GM19239 (cell line): ENCODE measurements around the gene MCHR2.
A peak's percentile ranks its signal among the peaks of the same experiment; 100 is the strongest.
"Not testable (repeated sequence)": the region's sequence is repeated elsewhere in the genome, so short reads cannot be mapped to it uniquely, and the experiment has no call there.

Experiments
- DNase-seq: peaks from one replicate; pipeline ENCODE4 v3.0.0; 2011; ENCODE audit warnings: low spot score; ENCODE audit not compliant: insufficient read length
- FAIRE-seq: peaks from 2 replicates; lab custom pipeline; 2011; peaks lifted over from hg19 to GRCh38; lab: Jason Lieb, UNC

MCHR2 gene

DNA sequence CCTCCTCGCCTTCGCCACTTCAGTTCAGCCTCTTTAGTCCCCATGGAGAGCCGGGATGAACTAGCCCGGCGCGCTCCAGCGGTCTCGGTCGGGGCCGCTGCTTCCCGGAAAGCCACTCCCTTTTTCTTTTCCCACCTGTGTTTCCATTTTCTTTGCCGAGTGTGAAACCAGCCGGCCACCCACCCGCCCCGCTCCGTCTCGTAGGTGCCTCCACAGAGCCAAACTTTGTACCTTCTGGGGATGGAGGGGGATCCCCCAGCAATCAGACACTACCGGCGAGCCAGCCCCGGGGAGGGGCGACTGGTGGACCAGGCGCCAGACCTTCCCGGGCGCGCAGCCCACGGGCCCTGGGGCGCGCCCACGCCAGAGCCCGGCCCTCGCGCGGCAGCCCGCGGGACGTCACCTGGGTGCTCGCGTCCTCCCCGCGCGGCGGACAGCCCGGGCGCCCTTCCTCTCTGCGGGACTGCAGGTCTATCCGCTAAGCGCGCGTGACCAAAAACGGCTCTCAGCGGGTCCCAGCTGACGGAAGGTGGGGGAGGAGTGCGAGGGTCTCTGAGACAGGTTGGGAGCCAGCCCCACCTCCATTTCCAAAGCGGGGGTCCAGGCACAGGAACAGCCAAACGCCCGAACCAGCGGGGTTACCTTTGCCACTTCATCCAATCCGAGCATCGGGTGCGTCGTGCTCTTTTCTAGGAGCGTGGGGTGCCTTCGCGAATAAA lies at the start of gene MCHR2:
MCHR2 (minus strand) TSS at position 691 of the 719 bp plus-strand sequence. CDS start 38,076 bp downstream, outside the sequence.
- no peak for FAIRE-seq
- no peak for DNase-seq

GRCh38 chr6:100038546-100038945 lies 44.5 kb upstream of the MCHR2 start:
- FAIRE-seq = not testable (repeated sequence)

DNA sequence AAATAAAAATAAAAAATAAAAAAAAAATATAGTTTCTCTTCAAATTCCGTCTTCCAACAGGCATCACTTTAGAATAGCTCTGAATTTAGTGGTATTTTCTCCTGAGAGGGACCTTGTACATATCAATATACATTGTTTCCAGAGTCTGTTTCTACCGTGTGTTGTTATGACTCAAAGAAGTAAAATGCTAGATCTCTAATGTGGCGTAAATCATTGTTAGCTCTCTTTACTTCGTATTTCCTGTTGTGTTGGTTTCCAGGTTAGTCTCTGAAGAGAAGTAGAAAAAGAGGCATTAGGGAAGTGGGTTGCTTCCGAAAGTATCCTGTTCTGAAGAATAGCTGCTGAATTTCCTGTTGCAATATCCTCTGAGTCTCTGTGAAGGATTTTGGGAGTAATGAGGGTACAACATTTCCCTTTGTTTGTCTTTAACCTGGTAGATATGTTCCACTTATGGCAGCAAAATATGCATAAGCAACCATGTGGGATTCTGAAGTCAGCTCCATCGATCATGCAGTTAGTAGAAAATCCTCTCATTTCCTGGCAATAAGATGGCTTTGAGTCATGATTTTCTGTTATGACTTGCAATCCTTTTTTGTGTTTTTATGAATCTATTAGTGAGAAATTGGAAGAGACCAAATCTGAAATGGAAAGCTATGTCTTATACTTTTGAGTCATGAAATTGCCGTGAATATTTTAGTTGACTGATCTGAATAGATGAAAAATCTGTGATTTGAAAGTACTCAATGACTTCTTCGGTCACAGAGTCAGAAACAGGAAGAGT lies 42.0 kb upstream of the MCHR2 start:
- DNase-seq (no peak), FAIRE-seq (peak; percentile 35)

More at GRCh38 chr6:100038546-100038945, 44.5 kb upstream of the MCHR2 start:
- DNase-seq = not testable (repeated sequence)

- FAIRE-seq (no peak), DNase-seq (no peak)
Measured at GRCh38 chr6:100023798-100024197, 29.8 kb upstream of the MCHR2 start.

DNA sequence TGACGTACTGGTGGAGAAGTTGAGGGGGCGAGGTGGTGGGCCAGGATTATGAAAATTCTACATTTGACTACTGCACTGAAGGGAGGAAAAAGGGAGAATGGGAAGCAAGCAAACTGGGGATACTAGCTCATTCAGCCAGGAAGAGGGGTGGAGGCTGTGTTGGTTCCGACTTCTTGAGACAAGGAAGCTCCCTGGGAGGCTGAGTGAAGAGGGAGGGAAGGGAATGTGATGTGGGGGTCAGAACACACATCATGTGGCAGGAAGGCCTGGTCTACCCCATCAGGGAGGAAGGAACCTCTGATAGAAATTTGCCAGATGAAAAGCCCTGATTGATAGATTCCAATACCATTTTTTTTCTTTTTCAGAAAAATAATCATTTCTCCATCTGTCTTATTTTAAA lies 28.8 kb upstream of the MCHR2 start:
- no peak for FAIRE-seq
- DNase-seq = no peak

DNA sequence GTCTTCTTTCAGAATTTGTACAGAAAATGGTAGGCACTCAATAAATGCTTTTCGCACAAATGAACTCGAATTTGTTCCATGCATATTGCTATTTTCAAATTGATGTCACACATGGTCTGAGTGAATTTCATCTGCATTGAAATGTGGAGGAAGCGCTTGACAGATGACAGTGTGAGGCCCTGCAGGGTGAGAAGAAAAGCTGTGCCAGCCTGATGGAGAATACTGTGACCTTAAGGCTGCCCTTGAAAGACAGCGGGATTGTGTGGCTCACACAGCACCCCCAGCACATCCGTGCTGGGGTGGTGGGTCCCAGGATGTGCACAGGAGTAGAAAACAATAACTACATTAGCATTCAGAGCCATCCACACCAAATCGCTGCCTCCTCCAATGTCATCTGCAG lies 14.8 kb upstream of the MCHR2 start:
- FAIRE-seq (no peak), DNase-seq (no peak)

DNA sequence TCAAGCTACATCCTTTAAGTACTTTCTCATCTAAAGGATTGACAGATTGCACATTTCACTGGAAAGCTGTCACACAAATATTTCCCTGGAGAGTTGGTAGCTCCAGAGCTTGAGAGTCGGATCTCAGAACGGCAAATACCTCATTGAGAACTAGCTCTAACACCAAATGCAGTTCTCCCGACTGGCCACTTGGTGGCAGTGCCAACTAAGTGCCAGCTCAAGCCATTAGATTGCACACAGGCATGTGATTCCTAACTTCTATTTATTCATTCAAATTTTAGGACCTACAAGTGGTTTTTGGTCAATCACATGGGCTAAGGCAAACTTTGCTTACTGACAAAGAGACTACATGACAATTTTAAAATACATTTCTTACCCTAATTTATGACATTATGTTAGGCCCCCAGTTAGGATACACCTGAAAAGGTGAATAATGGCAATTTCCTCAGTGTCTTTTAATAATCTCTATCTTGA lies 7.9 kb upstream of the MCHR2 start:
- peak; percentile 83 for FAIRE-seq
- DNase-seq = peak; percentile 44

GRCh38 chr6:99997141-99997540 lies 3.1 kb upstream of the MCHR2 start:
- FAIRE-seq (no peak), DNase-seq (no peak)

GRCh38 chr6:99995916-99996315 lies 1.9 kb upstream of the MCHR2 start:
- FAIRE-seq (no peak), DNase-seq (no peak)

- DNase-seq = no peak
- FAIRE-seq = no peak
Measured at GRCh38 chr6:99993146-99993532, 884 bp downstream of the MCHR2 start.

DNA sequence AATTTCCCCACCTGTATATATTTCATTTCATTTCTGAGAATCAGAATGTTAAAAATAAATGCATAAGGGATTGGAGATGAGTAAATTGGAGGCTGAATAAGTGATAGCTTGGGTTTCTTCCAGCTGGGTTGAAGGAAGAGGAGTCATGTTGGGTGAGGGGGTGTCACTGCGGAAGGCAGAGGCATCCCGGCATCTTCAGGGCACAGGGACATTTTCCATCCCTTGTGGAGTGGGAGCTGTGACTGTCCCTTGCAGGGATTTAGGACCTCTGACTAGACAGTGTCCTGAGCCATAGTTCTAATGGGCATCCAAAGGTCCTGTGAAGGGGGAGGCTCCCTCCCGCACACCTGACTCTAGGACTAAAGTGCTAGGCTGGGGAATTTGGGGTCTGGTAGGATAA lies 2.1 kb downstream of the MCHR2 start:
- no peak for DNase-seq
- no peak for FAIRE-seq

- FAIRE-seq (no peak), DNase-seq (no peak)
Measured at GRCh38 chr6:99980741-99981140, 13.3 kb downstream of the MCHR2 start.

DNA sequence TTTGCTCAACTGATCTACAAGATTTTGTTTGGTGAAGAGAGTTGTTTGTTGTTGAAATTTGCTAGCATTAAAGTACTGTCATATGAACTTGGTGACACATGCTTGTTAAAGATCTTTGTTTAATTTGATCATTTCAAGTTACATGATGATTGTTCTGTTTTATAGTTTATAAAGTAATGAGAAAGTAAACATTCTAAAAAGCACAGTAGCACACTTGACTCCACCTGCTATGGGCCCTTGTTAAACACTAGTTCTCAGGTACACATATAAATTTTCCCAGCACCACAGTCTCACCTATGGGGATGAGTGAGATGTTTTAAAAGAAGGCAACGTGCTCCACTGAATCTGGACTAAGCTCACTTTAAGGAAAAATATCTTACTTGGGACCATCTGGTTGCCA lies 14.1 kb downstream of the MCHR2 start:
- no peak for FAIRE-seq

DNA sequence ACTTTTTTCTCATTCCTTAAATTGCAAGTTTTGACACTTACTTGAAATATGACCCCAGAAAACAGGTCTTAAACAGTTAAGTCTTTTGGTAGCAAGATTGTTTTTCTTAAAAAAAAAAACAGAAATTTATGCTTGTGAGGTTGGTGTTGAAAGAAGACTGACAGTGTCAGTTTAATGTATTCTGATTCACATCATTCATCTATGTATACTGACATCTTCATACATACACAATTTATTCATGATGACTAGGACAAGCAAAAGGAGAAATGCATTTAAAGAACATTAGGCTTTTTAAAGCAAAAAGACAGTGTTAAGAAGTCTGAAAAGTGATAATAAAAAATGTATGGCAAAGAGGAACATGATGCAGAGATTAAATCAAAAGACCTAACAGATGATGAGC lies 27.0 kb downstream of the MCHR2 start:
- FAIRE-seq = no peak

More for the DNA sequence above, 14.1 kb downstream of the MCHR2 start:
- no peak for DNase-seq

DNA sequence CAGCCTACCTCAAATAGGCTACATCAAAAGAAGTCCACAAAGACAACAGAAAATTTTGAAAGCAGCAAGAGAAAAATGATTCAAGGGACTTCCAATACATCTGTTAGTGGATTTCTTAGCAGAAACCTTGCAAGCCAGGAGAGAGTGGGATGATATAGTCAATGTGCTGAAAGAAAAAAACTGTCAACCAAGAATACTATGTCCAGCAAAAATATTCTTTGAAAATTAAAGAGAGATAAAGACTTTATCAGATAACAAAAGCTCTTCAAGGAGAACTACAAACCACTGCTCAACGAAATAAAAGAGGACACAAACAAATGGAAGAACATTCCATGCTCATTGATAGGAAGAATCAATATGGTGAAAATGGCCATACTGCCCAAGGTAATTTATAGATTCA lies 34.0 kb downstream of the MCHR2 start:
- FAIRE-seq = no peak

More for the DNA sequence above, 27.0 kb downstream of the MCHR2 start:
- no peak for DNase-seq

GRCh38 chr6:99951016-99951805 lies 42.8 kb downstream of the MCHR2 start:
- no peak for FAIRE-seq
- no peak for DNase-seq

More for the DNA sequence above, 34.0 kb downstream of the MCHR2 start:
- DNase-seq = no peak

DNA sequence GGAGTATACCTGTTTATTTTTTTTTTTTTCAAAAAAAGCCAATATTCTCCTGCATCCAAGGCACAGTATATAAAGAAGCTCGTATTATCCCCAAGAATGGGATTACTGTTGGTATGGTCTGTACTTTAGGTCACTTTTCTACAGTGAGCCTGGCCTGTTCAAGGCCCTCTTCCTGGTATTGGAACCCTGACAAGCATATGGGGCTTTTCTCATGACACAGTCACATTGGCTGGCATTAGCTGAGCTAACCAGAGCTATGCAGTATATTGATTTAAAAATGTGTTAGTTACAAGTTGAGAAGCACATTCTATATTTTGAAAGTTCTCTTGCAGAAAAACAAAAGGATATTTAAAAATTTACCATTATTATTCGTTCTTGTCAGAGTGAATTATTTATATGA lies 48.0 kb downstream of the MCHR2 start:
- DNase-seq (no peak), FAIRE-seq (no peak)

- DNase-seq (no peak), FAIRE-seq (no peak)
Measured at GRCh38 chr6:99943846-99944245, 50.2 kb downstream of the MCHR2 start.

DNA sequence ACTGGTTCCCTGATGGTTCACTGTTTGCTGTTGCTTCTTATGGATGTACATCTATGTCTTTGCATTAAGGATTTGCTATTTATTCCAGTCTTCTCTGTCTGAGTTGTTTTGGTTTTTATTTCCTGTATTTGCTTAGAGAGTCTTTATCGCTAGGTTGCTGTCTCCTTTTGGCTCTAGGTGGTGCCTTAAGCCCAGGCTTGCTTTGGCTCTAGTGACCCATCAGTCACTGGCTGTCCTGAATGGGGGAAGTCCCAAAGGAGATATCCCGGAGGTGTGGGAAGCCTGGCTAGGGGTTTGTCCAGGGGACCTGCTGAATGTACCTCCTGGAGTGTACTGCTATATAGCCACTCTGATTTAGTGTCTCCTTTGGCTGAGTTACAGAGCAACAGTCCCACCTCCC lies 53.4 kb downstream of the MCHR2 start:
- FAIRE-seq = no peak
- DNase-seq = no peak

GRCh38 chr6:99933129-99933528 lies 60.9 kb downstream of the MCHR2 start:
- no peak for FAIRE-seq
- DNase-seq = no peak

DNA sequence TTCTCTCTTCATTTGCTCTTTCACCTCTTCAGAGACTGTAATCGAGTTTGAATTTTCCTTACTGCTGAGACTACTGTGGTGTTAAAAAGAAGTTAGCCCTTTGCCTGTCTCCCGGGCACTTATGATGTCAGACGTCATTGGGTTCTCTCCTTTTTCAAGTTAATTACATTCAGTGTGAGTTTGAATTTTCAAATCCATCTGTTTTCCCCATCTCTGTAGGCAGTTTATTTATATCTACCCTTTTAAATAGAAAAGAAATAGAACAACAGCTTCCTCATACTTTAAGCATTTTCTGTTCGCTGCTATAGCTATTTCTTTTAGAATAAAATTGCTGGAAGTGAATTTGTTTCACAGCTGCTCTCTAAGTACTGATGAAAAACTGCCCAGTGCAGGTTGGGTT lies 81.4 kb downstream of the MCHR2 start:
- FAIRE-seq (no peak), DNase-seq (no peak)
